Effector memory CD4-positive, alpha-beta T cell (primary cell): ENCODE data around the gene PCBP3.

Source experiments
- DNase-seq, 3 donors: peaks; one replicate each; pipeline ENCODE4 v3.0.0-alpha.2; 2020
- H3K27ac ChIP-seq: 2 replicates; pipeline ENCODE4 v1.7.0; 2013; ENCODE audit warnings: mild to moderate bottlenecking, low read length, moderate library complexity; ENCODE audit not compliant: insufficient read depth, poor library complexity, severe bottlenecking
- H3K27me3 ChIP-seq: replicated peaks from 2 replicates; pipeline ENCODE4 v1.7.0; 2013; ENCODE audit warnings: mild to moderate bottlenecking, low read length; ENCODE audit not compliant: insufficient read depth, control insufficient read depth, poor library complexity, severe bottlenecking
- H3K36me3 ChIP-seq: 2 replicates; pipeline ENCODE4 v1.7.0; 2013; ENCODE audit warnings: mild to moderate bottlenecking, low read length, moderate library complexity; ENCODE audit not compliant: control insufficient read depth, insufficient read depth
- H3K4me1 ChIP-seq: 2 replicates; pipeline ENCODE4 v1.7.0; 2013; ENCODE audit warnings: low read length, mild to moderate bottlenecking; ENCODE audit not compliant: control insufficient read depth, insufficient read depth, poor library complexity, severe bottlenecking
- H3K4me3 ChIP-seq: 2 replicates; pipeline ENCODE4 v1.7.0; 2013; ENCODE audit warnings: low read length, low read depth, mild to moderate bottlenecking; ENCODE audit not compliant: insufficient read depth, poor library complexity, severe bottlenecking
- H3K9me3 ChIP-seq: 2 replicates; pipeline ENCODE4 v1.7.0; 2013; ENCODE audit warnings: mild to moderate bottlenecking, low read length, moderate library complexity; ENCODE audit not compliant: control insufficient read depth

PCBP3 gene

GRCh38 chr21:45862543-45863207 lies 219.2 kb downstream of the PCBP3 start:
- H3K9me3 ChIP-seq: no peaks in the 10 kb centered on the region
- no peaks in the 10 kb centered on the region for H3K27me3 ChIP-seq
- no peak for DNase-seq
- H3K36me3 ChIP-seq: no peaks in the 10 kb centered on the region
- no peak overlapping the region for H3K27ac ChIP-seq
- no peaks in the 10 kb centered on the region for H3K4me1 ChIP-seq
- no peak overlapping the region for H3K4me3 ChIP-seq

- no peak for DNase-seq
- H3K9me3 ChIP-seq: no peaks in the 10 kb centered on the region
- H3K4me3 ChIP-seq: no peak overlapping the region
- no peaks in the 10 kb centered on the region for H3K4me1 ChIP-seq
- H3K27ac ChIP-seq: no peak overlapping the region
- no peaks in the 10 kb centered on the region for H3K27me3 ChIP-seq
- no peaks in the 10 kb centered on the region for H3K36me3 ChIP-seq
Observed at GRCh38 chr21:45863267-45863666, 219.7 kb downstream of the PCBP3 start.

GRCh38 chr21:45863751-45864150 lies 220.2 kb downstream of the PCBP3 start:
- H3K9me3 ChIP-seq: no peaks in the 10 kb centered on the region
- DNase-seq: no peak
- no peak overlapping the region for H3K4me3 ChIP-seq
- H3K27me3 ChIP-seq: no peaks in the 10 kb centered on the region
- H3K4me1 ChIP-seq: no peaks in the 10 kb centered on the region
- no peak overlapping the region for H3K27ac ChIP-seq
- no peaks in the 10 kb centered on the region for H3K36me3 ChIP-seq

- Histone ChIP-seq H3K27ac (no peak overlapping the region), H3K27me3 (no peaks in the 10 kb centered on the region)
Observed at GRCh38 chr21:45864436-45864835, 220.9 kb downstream of the PCBP3 start.

GRCh38 chr21:45865106-45865835 lies 221.7 kb downstream of the PCBP3 start:
- H3K27ac ChIP-seq: no peak overlapping the region
- DNase-seq: no peak

More at GRCh38 chr21:45864436-45864835, 220.9 kb downstream of the PCBP3 start:
- no peaks in the 10 kb centered on the region for H3K36me3 ChIP-seq
- no peak overlapping the region for H3K4me3 ChIP-seq
- H3K9me3 ChIP-seq: no peaks in the 10 kb centered on the region
- no peak for DNase-seq
- no peaks in the 10 kb centered on the region for H3K4me1 ChIP-seq

GRCh38 chr21:45866551-45866950 lies 223.0 kb downstream of the PCBP3 start:
- no peak overlapping the region for H3K27ac ChIP-seq
- H3K4me3 ChIP-seq: no peak overlapping the region
- no peak for DNase-seq
- no peaks in the 10 kb centered on the region for H3K27me3 ChIP-seq
- no peaks in the 10 kb centered on the region for H3K4me1 ChIP-seq
- no peaks in the 10 kb centered on the region for H3K9me3 ChIP-seq
- H3K36me3 ChIP-seq: no peaks in the 10 kb centered on the region

More at GRCh38 chr21:45865106-45865835, 221.7 kb downstream of the PCBP3 start:
- no peak overlapping the region for H3K4me3 ChIP-seq
- no peaks in the 10 kb centered on the region for H3K36me3 ChIP-seq
- H3K9me3 ChIP-seq: no peaks in the 10 kb centered on the region
- H3K27me3 ChIP-seq: no peaks in the 10 kb centered on the region
- H3K4me1 ChIP-seq: no peaks in the 10 kb centered on the region

- no peaks in the 10 kb centered on the region for H3K27me3 ChIP-seq
- H3K4me1 ChIP-seq: no peaks in the 10 kb centered on the region
- H3K36me3 ChIP-seq: no peaks in the 10 kb centered on the region
- no peak overlapping the region for H3K27ac ChIP-seq
- no peak for DNase-seq
- H3K9me3 ChIP-seq: no peaks in the 10 kb centered on the region
- no peak overlapping the region for H3K4me3 ChIP-seq
Observed at GRCh38 chr21:45867041-45867666, 223.6 kb downstream of the PCBP3 start.

GRCh38 chr21:45867671-45868081 lies 224.2 kb downstream of the PCBP3 start:
- H3K27ac ChIP-seq: no peak overlapping the region
- no peaks in the 10 kb centered on the region for H3K36me3 ChIP-seq
- no peak for DNase-seq
- no peaks in the 10 kb centered on the region for H3K4me1 ChIP-seq
- H3K4me3 ChIP-seq: no peak overlapping the region
- no peaks in the 10 kb centered on the region for H3K9me3 ChIP-seq
- H3K27me3 ChIP-seq: no peaks in the 10 kb centered on the region

GRCh38 chr21:45868086-45868485 lies 224.6 kb downstream of the PCBP3 start:
- H3K27me3 ChIP-seq: no peaks in the 10 kb centered on the region
- H3K36me3 ChIP-seq: no peaks in the 10 kb centered on the region
- no peak overlapping the region for H3K27ac ChIP-seq
- no peak for DNase-seq
- no peak overlapping the region for H3K4me3 ChIP-seq
- no peaks in the 10 kb centered on the region for H3K9me3 ChIP-seq
- no peaks in the 10 kb centered on the region for H3K4me1 ChIP-seq

- Histone ChIP-seq H3K9me3 (no peaks in the 10 kb centered on the region), H3K4me1 (no peaks in the 10 kb centered on the region), H3K4me3 (no peak overlapping the region), H3K36me3 (no peaks in the 10 kb centered on the region), H3K27ac (no peak overlapping the region), H3K27me3 (no peaks in the 10 kb centered on the region)
- no peak for DNase-seq
Observed at GRCh38 chr21:45868488-45868887, 225.0 kb downstream of the PCBP3 start.
